HL-60 (cell line): ENCODE data around the gene PKNOX1.

ENCODE experiments used
- CTCF ChIP-seq: IDR thresholded peaks from one replicate; pipeline ENCODE4 v1.5.1; 2011; ENCODE audit warnings: low read length, control low read depth, inconsistent platforms; ENCODE audit not compliant: insufficient read depth
- GABPA ChIP-seq: IDR thresholded peaks from 2 replicates; pipeline ENCODE4 v1.6.1; 2012; ENCODE audit warnings: low read depth
- POLR2AphosphoS5 ChIP-seq: IDR thresholded peaks from 2 replicates; pipeline ENCODE4 v1.6.1; 2012; ENCODE audit warnings: low read depth
- REST ChIP-seq: IDR thresholded peaks from 2 replicates; pipeline ENCODE4 v1.6.1; 2012; ENCODE audit warnings: low read depth; ENCODE audit not compliant: insufficient replicate concordance
- SPI1 ChIP-seq: IDR thresholded peaks from 2 replicates; pipeline ENCODE4 v1.6.1; 2012; ENCODE audit warnings: low read depth, mild to moderate bottlenecking, borderline replicate concordance

GRCh38 chr21:42937960-42938605, 36.3 kb upstream of the PKNOX1 start:
- TF ChIP-seq CTCF (no peak), REST (no peak), POLR2AphosphoS5 (no peak), GABPA (no peak), SPI1 (no peak)
